DOHH2 (cell line): ENCODE data around the gene CDKN2B-AS1.

Source experiments
- H3F3A ChIP-seq: fragments of 200-600 bp; sonication (generic), shearing (Covaris generic); 2 replicates; pipeline ENCODE4 v1.6.0; 2016; ENCODE audit warnings: antibody characterized with exemption, mild to moderate bottlenecking; ENCODE audit not compliant: control insufficient read depth, insufficient read depth
- H3K27ac ChIP-seq: fragments of 200-600 bp; sonication (generic); 2 replicates; pipeline ENCODE4 v1.5.1; 2014; ENCODE audit warnings: low read depth, mild to moderate bottlenecking, low read length, moderate library complexity
- H3K27me3 ChIP-seq: fragments of 200-600 bp; sonication (generic); 2 replicates; pipeline ENCODE4 v1.6.1; 2014; ENCODE audit warnings: mild to moderate bottlenecking, low read length, mixed read lengths; ENCODE audit not compliant: control insufficient read depth
- H3K36me3 ChIP-seq: fragments of 200-600 bp; sonication (generic); 2 replicates; pipeline ENCODE4 v1.6.1; 2014; ENCODE audit warnings: mild to moderate bottlenecking, low read length, moderate library complexity, mixed read lengths; ENCODE audit not compliant: control insufficient read depth
- H3K4me1 ChIP-seq: fragments of 200-600 bp; sonication (generic); 2 replicates; pipeline ENCODE4 v1.6.1; 2014; ENCODE audit warnings: mild to moderate bottlenecking, low read length, mixed read lengths; ENCODE audit not compliant: control insufficient read depth
- H3K4me2 ChIP-seq: fragments of 200-600 bp; sonication (generic); 2 replicates; pipeline ENCODE4 v1.6.0; 2014; ENCODE audit warnings: mild to moderate bottlenecking, low read length, moderate library complexity
- H3K4me3 ChIP-seq: fragments of 200-600 bp; sonication (generic); 2 replicates; pipeline ENCODE4 v1.5.1; 2014; ENCODE audit warnings: mild to moderate bottlenecking, low read length, mixed read lengths
- H3K79me2 ChIP-seq: fragments of 200-600 bp; sonication (generic); 2 replicates; pipeline ENCODE4 v1.6.1; 2014; ENCODE audit warnings: mild to moderate bottlenecking, low read length, mixed read lengths; ENCODE audit not compliant: control insufficient read depth
- H3K9me2 ChIP-seq: fragments of 200-600 bp; sonication (generic); replicated peaks from 2 replicates; pipeline ENCODE4 v1.6.1; 2014; ENCODE audit warnings: mild to moderate bottlenecking, low read length, mixed read lengths; ENCODE audit not compliant: control insufficient read depth
- H3K9me3 ChIP-seq: fragments of 200-600 bp; sonication (generic); 2 replicates; pipeline ENCODE4 v1.6.1; 2014; ENCODE audit warnings: antibody characterized with exemption, low read length, mixed read lengths; ENCODE audit not compliant: control insufficient read depth, insufficient read depth
- H4K20me1 ChIP-seq: fragments of 200-600 bp; sonication (generic); 2 replicates; pipeline ENCODE4 v1.6.0; 2014; ENCODE audit warnings: low read depth, mild to moderate bottlenecking, antibody characterized with exemption, low read length, moderate library complexity; ENCODE audit not compliant: control insufficient read depth, insufficient read depth
- CTCF ChIP-seq: fragments of 200-600 bp; sonication (generic); IDR thresholded peaks from one replicate; pipeline ENCODE4 v1.5.1; 2014; ENCODE audit warnings: antibody characterized with exemption, mild to moderate bottlenecking, low read depth, low read length; ENCODE audit not compliant: poor library complexity, severe bottlenecking
- EZH2phosphoT487 ChIP-seq: fragments of 200-600 bp; sonication (generic); IDR thresholded peaks from 2 replicates; pipeline ENCODE4 v1.6.1; 2017; ENCODE audit warnings: borderline replicate concordance, mild to moderate bottlenecking, antibody characterized with exemption, low read length, moderate library complexity, mixed read lengths

The CDKN2B-AS1 gene

GRCh38 chr9:22088717-22089061 lies 94.1 kb downstream of the CDKN2B-AS1 start:
- Histone ChIP-seq H3K36me3 (no peaks in the 10 kb centered on the region), H3K79me2 (no peaks in the 10 kb centered on the region), H3F3A (no peaks in the 10 kb centered on the region), H3K9me2 (no peaks in the 10 kb centered on the region), H3K27me3 (no peaks in the 10 kb centered on the region), H3K27ac (no peak overlapping the region), H3K4me3 (no peak overlapping the region), H3K4me2 (no peak overlapping the region), H3K4me1 (no peaks in the 10 kb centered on the region), H3K9me3 (no peaks in the 10 kb centered on the region), H4K20me1 (no peaks in the 10 kb centered on the region)
- no peak for TF ChIP-seq EZH2phosphoT487
- no peak for TF ChIP-seq CTCF

GRCh38 chr9:22097707-22098106 lies 103.1 kb downstream of the CDKN2B-AS1 start:
- Histone ChIP-seq H3K27me3 (no peaks in the 10 kb centered on the region), H3K4me2 (no peak overlapping the region), H3K9me2 (no peaks in the 10 kb centered on the region), H3K36me3 (no peaks in the 10 kb centered on the region), H4K20me1 (no peaks in the 10 kb centered on the region), H3K4me1 (no peaks in the 10 kb centered on the region), H3K4me3 (no peak overlapping the region), H3K79me2 (no peaks in the 10 kb centered on the region), H3F3A (no peaks in the 10 kb centered on the region), H3K27ac (no peak overlapping the region), H3K9me3 (no peaks in the 10 kb centered on the region)
- no peak for TF ChIP-seq CTCF
- no peak for TF ChIP-seq EZH2phosphoT487

GRCh38 chr9:22098643-22099332 lies 104.2 kb downstream of the CDKN2B-AS1 start:
- Histone ChIP-seq H3K27ac (no peak overlapping the region), H3K36me3 (no peaks in the 10 kb centered on the region), H3F3A (no peaks in the 10 kb centered on the region), H4K20me1 (no peaks in the 10 kb centered on the region), H3K4me3 (no peak overlapping the region), H3K9me2 (no peaks in the 10 kb centered on the region), H3K79me2 (no peaks in the 10 kb centered on the region), H3K4me2 (no peak overlapping the region), H3K9me3 (no peaks in the 10 kb centered on the region), H3K4me1 (no peaks in the 10 kb centered on the region), H3K27me3 (no peaks in the 10 kb centered on the region)
- TF ChIP-seq EZH2phosphoT487 (no peak), CTCF (no peak)

GRCh38 chr9:22100626-22101025 lies 106.0 kb downstream of the CDKN2B-AS1 start:
- Histone ChIP-seq H3K27me3 (no peaks in the 10 kb centered on the region), H3K79me2 (no peaks in the 10 kb centered on the region), H3K4me2 (no peak overlapping the region), H3K9me2 (no peaks in the 10 kb centered on the region), H3K36me3 (no peaks in the 10 kb centered on the region), H3K4me1 (no peaks in the 10 kb centered on the region), H3K27ac (no peak overlapping the region), H3F3A (no peaks in the 10 kb centered on the region), H3K4me3 (no peak overlapping the region), H4K20me1 (no peaks in the 10 kb centered on the region), H3K9me3 (no peaks in the 10 kb centered on the region)
- TF ChIP-seq EZH2phosphoT487 (no peak), CTCF (no peak)
